CD4-positive, alpha-beta T cell treated with Interleukin-6 for 4 hours (primary cell): Measurements from ENCODE around the gene SYTL4.
A peak's percentile ranks its signal among the peaks of the same experiment; 100 is the strongest.

ENCODE experiments used
- DNase-seq: peaks from one replicate; pipeline ENCODE4 v3.0.0-alpha.2; 2020; ENCODE audit warnings: mixed read lengths

The SYTL4 gene

DNA sequence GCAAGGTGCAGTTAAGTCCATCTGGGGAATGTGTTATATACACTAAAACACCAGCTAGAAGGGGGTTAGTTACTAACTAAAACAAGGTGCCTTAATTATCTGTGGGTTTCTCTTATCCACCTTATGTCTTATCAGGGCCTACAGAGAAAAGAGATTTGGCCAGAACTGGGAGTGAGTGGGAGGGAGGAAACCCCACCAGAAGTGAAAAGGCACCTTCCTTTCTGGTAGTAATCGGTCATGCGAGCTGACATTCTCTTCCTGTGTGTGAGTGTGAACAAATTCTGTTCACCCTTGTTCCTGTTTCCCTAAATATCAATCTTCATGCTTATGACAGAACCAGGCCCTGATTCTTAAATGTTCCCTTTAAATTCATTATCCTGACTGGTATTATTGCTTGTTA lies 44.4 kb downstream of the SYTL4 start:
- no peak for DNase-seq

DNA sequence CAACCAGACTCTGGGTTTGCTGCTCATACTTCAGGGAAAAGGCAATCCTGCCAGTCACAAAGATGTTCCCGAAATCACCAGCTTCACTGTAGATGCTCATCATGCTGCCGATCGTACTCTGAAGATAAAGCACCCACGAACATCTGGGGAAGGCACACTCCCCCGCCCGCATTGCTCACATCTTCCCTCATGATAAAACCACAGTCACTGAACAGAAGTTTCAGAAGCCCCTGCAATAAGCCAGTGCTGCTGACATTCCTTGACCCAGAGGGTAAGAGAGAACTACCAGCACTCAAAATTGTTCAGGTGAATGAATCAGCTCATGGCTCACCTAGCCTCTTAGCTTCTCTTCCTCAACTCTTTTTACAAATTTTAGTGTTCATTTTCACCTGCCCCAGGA lies 44.8 kb downstream of the SYTL4 start:
- no peak for DNase-seq

DNA sequence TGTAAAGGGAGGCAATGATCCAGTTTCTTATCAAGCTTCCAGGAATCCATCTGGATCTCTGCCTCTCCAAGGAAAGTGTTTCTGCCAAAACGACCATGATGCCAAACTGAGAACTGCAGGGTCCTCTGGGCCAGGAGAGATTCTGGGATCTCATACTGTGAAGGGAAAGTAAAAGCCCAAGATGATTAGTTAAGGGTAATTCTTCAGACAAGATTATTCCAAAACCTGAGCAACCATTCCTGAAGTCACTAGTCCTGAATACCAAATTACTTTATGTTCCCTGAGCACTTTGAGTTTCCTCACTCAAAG lies 46.0 kb downstream of the SYTL4 start:
- DNase-seq, result no peak

DNA sequence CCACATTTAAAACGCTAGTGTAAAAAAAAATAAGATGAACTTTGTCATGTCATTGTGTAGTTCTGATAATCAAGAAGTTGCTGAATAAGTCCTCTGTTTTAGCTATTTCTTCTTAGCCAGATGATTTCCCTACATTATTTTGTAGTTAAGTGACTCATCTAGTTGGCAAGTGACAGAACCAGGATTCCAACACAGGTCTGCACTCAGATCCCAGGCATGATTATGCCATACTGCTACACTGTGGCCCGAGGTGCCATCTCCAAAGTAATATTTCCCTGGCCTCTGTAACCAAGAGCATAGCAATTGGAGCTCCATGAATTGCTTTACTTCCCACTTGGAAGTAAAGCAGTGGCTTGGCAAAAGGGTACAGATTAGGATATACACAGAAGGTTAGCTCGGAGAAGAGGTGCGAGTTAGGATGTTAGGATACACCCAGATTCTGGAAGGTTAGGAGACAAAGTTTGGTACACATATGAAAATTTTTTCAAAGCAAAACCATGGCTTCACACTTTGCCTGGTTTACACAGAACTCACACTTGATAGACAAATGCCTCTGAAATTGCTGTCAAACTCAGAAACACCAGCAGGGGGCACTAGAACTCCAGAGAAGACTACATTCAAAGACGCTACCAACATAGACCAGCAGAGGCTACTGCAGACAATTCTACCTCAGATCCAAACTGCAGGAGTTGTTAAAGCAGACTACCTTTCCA lies 46.5 kb downstream of the SYTL4 start:
- DNase-seq, result peak; percentile 66

DNA sequence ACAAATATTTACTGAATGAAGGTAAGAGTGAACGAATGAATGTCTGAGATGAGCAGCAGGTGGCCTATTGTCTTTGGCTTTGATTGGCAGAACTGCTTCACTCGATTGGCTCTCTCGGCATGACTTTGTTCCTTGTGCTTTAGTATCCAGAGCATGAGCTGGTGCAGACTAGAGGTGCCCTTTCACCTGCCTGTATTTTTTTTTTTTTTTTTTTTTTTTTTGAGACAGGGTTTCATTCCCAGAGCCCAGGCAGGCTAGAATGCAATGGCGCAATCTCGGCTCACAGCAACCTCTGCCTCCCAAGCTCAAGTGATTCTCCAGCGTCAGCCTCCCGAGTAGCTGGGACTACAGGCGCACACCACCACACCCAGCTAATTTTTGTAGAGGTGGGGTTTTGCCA lies 49.0 kb downstream of the SYTL4 start:
- no peak for DNase-seq

DNA sequence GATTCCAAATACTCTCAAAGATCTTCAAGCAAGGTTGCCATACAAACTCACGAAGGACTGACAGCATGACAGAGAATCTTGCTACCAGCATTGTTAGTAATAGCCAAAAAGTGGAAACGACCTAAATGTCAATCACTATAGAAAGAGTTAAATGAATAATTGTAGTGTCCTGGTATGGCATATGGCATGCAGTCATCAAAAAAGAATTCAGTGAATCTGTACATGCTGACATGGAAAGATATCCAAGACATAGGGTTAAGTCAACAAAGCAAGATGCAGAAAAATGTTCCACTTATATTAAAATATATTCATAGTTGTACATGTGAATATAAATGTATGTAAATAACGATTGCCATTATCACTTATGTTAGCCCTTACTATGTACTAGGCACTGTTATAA lies 50.3 kb downstream of the SYTL4 start:
- DNase-seq, result no peak

DNA sequence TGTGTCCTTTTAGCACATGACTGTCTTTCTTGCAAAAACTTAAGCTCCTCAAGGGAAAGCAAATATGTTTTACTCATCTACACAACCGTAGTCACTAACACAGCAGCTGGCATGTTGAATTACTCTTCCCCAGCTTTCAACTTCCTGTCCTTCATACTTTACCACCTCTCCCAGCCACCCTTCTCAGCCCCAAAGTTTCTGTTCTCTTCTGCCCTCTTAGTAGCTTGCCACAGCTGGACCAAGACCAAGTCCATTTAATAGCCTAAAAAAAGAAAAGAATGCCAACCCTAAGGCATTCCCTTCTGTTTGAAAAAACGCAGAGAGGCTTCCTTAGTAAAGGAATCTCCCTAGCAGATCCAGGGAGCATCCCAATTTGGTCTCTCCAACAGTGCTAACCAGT lies 51.2 kb downstream of the SYTL4 start:
- DNase-seq, result no peak

DNA sequence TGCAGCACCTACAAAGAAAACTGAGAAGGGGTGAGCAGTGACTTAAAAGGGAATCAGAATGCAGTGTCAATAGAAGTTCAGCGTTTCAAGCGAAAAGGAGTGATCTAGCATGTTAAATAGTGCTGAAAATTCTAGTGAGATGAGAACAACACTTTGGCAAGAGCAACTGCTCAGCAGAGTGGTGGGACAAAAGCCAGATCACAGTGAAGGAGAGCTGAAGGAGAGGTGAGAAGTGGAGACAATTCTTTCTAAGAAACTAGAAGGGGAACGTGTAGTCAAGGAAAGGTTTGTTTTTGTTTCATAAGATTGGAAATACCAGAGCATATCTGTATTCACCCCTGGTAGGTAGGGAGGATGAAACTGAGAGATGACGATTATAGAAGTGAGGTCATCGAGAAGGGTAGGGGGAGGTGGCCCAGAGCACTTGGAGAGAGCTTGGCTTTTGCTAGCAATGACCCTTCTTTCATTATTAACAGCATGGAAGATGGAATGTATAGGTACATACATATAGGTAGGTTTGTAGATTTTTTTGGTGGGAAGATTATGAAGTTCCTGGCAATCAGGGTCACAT lies 54.2 kb downstream of the SYTL4 start:
- DNase-seq, result no peak

DNA sequence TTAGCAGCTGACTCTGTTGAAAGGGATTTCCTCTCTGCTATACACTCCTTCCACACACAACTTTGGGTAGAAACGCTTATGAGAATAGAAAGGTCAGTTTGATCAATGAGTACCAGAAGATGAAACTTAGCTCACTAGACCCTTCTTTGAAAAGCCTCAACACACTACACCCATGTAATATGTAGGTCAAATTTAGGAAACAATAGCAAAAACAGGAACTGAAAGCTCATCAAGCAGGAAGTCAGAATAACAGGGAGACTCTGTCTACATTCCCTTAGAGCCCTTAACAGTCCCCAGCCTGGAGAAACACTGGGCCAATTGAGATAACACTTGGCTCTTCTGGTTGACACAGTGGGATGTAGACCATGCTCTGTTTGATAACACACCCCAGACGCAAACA lies 57.2 kb downstream of the SYTL4 start:
- DNase-seq, result no peak

DNA sequence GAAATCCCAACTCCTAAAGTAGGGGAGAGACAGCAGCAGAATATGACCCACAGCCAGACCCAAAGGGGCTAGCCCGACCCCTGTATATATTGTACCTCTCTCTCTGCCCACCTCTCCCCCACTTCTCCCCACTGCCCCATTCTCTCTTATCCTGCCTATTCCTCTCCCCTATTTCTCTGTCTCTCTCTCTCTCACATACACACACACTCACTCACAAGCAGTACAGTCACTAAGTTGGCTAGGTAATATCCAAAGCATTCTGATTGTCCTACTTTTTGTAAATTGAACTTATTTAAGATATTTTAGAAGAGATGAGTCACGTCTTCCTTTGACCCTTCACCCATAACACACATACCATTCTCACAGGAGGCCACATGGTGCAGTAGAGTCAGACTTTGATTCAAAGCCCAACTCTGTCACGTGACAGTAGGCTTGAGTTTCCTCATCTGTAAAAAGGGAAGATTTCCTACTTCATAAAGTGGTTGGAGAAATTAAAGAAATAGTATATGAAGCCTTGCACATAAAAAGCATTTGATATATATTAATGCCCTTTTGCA lies 58.4 kb downstream of the SYTL4 start:
- no peak for DNase-seq

DNA sequence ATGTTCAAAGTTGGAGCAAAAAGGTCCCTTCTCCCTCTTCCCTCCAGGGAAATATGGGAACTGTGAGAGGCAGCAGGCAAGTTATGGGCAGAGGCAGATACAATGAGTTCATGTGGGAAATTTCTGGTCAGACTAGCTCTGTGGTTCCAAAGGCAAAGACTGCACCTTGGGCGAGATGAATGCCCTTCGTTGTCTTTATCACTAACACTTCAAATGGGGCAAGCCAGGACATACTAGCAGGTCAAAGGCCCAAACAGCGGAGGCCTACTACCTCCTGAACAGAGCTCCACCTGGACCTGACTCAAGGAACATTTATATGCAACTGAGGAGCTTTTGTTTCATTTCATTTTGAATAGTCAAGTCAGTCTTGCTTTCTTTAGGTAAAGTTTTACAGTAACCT lies 59.0 kb downstream of the SYTL4 start:
- no peak for DNase-seq

DNA sequence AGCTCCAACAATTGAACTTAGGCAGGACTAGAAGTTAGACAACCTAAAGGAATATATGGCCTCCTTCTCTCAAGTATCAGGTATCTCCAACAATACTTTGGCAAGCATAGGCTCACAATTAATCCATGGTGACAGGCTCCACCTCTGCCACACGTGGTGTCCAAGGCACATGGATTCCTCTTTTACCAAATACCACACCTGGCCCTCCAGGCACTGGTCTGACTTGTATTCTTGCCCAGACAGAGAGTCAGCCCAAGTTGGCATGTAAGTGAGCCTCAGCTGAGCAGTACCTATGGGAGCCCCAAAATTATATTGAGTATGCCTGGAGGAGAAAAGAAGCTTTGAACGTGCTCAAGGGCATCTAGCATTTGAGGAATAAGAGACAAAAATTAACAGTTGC lies 68.3 kb downstream of the SYTL4 start:
- DNase-seq, result no peak

DNA sequence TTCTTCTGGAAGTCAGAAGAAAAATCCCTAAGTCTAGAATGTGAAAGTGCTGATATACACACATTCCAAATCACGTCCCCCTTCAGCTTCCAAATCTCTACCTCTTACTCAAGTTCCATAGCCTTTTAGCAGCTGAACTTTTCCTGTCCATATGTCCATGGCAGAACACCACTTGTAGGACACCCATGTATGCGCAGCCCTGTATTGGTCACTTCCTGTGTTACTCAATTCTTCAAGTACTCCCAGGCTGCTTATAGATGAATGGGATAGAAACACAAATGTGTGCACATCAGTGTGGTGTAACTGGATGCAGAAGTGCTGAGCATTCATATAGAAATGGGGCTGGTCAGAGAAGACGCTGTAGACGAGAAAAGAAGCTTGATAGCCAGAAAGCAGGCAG lies 69.1 kb downstream of the SYTL4 start:
- DNase-seq, result no peak

DNA sequence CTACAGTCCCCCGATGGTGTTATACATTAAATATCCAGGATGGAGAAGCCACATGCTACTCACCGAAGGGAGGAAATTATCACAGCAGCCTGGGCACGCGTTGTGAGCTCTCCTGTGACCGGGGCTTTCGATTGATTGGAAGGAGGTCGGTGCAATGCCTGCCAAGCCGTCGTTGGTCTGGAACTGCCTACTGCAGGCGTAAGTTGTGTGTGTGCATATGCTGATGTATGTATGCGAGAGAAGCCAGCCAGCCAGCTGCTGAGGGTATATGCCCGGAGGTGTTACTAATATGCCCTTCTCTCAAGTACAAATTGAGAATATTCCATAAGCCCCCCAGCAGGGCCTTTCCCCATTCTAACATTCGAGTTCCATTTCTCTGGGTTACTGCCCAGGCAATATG lies 69.8 kb downstream of the SYTL4 start:
- DNase-seq, result no peak

DNA sequence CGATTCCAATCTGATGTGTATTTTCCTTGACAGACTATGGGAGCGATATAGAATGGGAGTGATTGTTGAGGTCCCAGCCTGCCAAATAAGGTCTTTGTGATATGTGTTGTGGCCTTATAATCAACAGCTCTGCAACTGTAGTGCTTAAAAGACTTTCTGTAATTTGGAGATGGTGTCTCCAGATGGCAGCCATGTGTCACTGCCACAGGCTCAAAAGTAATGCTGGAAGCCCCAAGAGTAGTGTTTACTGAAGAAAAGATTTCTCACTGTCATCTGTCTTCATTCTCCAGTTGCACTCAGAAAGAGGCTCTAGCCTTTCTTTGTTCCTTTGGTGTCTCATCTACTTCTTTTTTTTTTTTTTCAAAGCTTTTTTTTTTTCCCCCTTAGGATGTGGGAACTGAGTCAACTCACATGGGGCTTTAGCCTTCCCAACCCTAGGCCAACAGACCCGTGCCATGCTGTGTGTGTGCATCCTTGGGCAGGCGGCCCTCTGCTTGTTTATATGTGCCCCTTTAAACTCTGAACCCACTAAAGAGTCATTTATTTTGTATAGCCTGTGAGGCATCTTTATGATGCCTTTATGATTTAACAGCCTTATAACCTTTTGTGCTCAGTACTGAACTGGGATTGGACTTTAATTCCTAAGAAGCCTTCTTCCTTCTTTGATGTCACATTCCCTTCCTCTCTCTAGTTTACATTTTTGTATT lies 72.3 kb downstream of the SYTL4 start:
- no peak for DNase-seq

DNA sequence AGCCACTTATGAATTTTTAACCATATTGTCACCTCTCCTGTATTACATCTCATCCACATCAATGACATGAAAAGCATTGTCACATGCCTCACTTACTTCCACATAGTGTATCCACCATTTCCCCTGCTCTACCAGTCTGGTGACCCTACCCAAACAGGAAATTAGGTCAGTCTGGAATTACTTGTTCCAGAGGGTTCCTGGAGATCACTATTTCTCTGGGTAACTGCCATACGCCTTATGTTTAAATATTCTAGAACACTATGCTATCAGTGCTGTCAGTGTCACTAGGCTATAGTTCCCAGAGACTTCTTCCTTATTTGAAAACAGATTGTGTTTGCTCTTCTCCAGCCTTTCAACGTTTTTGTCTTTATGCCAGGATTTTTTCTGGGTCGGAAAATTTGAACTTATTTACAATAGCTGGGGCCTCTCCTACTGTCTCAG lies 73.0 kb downstream of the SYTL4 start:
- DNase-seq, result no peak

DNA sequence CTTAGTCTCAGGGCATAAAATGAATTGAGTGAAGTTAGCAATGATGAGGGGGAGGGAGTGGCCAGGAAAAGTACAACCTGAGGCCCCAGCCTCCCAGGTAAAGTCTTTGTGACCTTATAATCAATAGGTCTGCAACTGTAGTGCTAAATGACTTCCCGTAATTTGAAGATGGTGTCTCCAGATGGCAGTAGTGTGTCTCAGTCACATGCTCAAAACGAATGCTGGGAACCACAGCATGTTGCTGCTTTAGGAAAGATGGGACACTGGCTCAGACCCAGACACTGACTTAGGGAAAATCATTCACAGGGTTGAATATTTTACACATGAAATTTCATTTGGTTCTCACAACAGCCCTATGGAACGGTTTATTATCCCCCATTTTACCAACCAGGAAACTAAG lies 77.7 kb downstream of the SYTL4 start:
- DNase-seq, result no peak

DNA sequence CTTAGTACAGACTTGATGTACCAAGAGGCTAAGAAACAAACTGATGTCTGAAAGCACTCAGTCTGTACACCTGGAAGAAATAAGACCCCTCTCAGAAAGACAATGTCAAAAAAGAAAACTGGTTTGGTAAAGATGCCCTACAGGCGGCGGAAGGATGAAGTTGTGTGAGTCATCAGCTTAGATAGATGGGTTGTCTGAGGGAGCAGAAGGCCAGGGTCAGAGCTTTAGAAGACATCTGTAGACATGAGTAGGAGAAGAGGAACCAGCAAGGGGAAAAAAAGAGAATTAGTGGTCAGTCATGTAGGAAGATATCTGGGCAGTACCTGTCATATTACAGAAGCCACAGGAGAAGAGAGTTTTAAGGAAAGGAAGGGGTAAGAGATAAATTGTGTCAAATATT lies 79.7 kb downstream of the SYTL4 start:
- DNase-seq, result no peak

DNA sequence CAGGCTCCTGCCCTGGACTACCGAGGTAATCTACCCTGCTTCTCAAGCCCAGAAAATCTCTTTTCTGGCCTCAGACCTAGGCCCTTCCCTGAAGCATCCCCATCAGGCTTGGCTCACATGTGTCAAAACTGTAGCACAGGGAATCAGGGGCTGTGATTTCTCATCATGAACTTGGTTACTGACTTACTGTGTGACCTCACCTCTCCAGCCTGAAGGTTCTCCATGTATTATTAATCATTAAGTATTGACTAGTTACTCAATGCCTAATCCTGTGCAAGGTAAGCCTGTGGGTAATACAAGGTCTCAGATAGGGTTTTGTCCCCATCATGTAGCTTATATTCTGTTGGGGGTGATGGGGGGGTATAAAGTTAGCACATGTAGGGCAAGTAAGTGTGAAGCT lies 81.1 kb downstream of the SYTL4 start:
- no peak for DNase-seq

DNA sequence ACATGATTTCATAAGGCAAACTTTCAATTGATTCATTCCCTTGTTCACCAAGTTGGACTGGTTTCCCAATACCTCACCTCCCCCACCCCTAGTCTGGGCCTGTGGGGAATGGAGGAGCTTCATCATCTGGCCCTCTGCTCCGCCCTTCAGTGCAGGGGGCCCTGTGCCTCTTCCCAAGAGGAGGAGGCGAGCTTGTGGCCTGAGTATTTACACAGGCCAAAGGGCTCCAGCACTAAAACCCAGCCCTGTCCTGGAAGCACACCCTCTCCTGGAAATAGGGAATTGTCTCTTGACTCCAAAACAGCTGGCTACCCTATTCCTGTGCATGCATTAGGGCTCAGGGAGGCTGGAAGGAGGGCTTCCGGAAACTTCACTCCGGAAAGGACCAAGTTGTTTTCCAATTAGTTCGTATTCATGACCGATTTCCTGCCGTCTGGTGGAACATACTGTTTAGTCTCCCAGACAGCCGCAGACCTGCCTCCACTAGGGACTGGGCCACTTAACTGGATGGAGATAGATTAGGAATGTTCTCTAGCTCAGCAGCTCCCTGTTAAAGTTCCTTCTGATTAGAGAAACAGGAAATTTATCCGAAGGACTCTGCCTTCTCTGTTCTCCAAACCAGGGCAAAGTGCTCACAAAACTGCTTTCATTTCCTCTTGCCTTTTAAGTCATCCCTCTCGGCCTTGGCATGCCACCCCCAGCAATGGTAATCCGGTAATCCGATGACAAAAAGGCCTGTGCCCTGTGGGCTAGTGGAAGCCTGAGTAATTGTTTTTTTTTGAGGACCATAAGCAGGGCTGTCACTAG lies 82.2 kb downstream of the SYTL4 start:
- DNase-seq, result no peak

DNA sequence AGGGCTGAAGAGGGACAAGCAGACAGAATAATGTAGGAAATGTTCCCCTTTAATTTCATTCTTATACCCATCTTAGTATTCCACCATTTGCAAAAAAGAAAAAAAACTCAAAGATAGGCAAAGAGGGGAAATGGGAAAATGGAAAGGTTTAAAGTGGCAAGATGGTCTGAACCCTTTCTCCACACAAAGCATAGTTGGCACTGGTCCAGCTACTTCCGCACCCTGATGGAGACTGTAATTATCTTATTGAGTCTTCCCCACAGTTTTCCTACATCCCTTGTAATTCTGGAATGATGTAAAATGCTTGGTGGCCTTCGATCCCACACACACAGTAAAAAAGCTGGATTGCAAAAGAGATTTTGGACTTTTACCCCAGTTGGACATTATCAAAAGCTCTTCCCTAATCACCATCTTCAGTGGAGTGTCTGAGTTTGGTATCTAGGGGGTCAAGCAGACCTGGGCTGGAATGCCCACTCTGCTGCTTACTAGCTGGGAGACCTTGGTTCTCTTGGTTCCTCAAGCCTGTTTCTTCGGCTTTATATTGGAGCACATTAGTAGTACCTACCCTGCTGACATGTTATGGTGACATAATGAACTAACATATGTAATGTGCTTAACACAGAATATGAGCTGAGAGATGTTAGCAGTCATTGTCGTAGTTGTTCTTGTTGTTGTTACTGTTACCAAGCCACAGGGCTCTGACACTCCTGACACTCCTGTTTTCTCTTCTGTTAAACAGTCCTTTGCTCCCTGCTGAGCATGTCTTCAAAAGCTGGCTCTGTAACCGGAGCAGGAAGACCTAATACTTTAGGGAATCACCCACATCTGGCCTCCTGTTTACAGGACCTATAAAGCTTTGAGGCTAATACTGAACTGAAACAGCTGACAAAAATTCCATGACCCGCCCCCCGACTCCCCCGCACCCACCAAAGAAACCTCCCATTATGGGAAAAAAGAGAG lies 83.2 kb downstream of the SYTL4 start:
- no peak for DNase-seq

DNA sequence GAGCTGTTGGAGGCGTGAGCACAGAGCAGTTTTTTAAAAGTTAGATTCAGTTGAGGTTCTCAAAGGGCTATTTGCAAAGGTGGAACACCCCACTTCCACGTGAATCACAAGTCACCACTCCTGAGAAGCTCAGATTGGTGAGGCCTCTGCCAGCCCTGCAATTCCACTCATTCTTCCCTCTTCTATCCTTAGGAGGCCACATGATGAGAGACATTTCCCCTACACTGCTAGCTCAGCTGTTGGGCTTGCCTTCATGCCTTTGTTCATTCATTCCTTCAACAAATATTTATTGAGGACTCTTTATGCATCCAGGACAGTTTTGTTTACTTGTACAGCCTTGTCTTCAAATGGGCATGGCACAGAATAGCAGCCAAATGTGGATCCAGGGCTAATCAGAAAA lies 84.2 kb downstream of the SYTL4 start:
- DNase-seq, result no peak
